Transverse colon (tissue), 4 donors: Measurements from ENCODE around the gene PSMC6. TPM values are rescaled to one million over a fixed set of nuclear protein-coding genes. Genes with fewer than 3 reads are reported as not detected.

Experiments used
- DNase-seq: peaks from one replicate; pipeline ENCODE4 v3.0.0-alpha.2; 2019
- H3K27ac ChIP-seq, 4 donors: fragments of 200-600 bp; sonication (generic); 2 replicates each; pipeline ENCODE4 v1.5.1; 2016 to 2018; ENCODE audit warnings: inconsistent platforms in 4 of 4
- H3K27me3 ChIP-seq: fragments of 200-600 bp; sonication (generic); 2 replicates; pipeline ENCODE4 v1.5.1; 2017; ENCODE audit warnings: inconsistent platforms
- H3K36me3 ChIP-seq, 4 donors: fragments of 200-600 bp; sonication (generic); 2 replicates each; pipeline ENCODE4 v1.5.1; 2017 to 2019; ENCODE audit warnings: inconsistent platforms in 4 of 4
- H3K4me1 ChIP-seq, 4 donors: fragments of 200-600 bp; sonication (generic); 2 replicates each; pipeline ENCODE4 v1.5.1; 2017 to 2020; ENCODE audit warnings: inconsistent platforms in 4 of 4
- H3K4me3 ChIP-seq, 4 donors: fragments of 200-600 bp; sonication (generic); 1 replicate in 1 of 4; 2 replicates in 3 of 4; pipeline versions ENCODE4 v1.5.1 to v1.6.1; 2017 to 2019; ENCODE audit warnings: inconsistent platforms in 4 of 4
- H3K9me3 ChIP-seq, 2 donors: fragments of 200-600 bp; sonication (generic); 2 replicates each; pipeline ENCODE4 v1.5.1; 2017 to 2019; ENCODE audit warnings: inconsistent platforms in 2 of 2
- CTCF ChIP-seq, 5 experiments: fragments of 200-600 bp in 3 of 5; fragments of 450-650 bp in 2 of 5; sonication (generic) in 3 of 5; IDR thresholded peaks; 1 replicate in 2 of 5; 2 replicates in 3 of 5; pipeline ENCODE4 v1.5.1; 2016 to 2017; ENCODE audit warnings: antibody characterized with exemption in 5 of 5, inconsistent platforms in 3 of 5, mild to moderate bottlenecking in 2 of 5, moderate library complexity in 1 of 5
- EP300 ChIP-seq: sonication (generic); formaldehyde crosslinking; IDR thresholded peaks from one replicate; pipeline ENCODE4 v1.6.1; 2017; ENCODE audit warnings: antibody characterized with exemption, low read depth
- POLR2A ChIP-seq: fragments of 450-650 bp; IDR thresholded peaks from one replicate; pipeline ENCODE4 v1.6.1; 2016; ENCODE audit warnings: antibody characterized with exemption, mild to moderate bottlenecking, moderate library complexity
- POLR2AphosphoS5 ChIP-seq, 3 donors: sonication (generic); formaldehyde crosslinking; IDR thresholded peaks; one replicate each; pipeline ENCODE4 v1.6.1; 2016; ENCODE audit warnings: antibody characterized with exemption in 3 of 3
- whole genome bisulfite sequencing, 2 donors: methylation state at CpG; one replicate each; pipeline ENCODE4 v1.1.5; 2018; ENCODE audit warnings: low coverage in 1 of 2; 5-methylcytosine and 5-hydroxymethylcytosine counted together
- in situ Hi-C, 4 donors: fragments of 200-750 bp; cut with MboI; loops; one replicate each; pipeline versions ENCODE4 v1.15.0 to v1.15.1; 2017; ENCODE audit warnings: low sequenced_read_pairs in 3 of 4, low pct_ligation_motif_present in 1 of 4, low pct_unique_long_range_greater_than_20kb in 1 of 4
- intact Hi-C: fragments of 100-400 bp; cut with DNase I; formaldehyde crosslinking; loops from one replicate; pipeline ENCODE4 v1.15.1; 2023; ENCODE audit warnings: low total_unique reads
- total RNA-seq, 4 donors: library from RNA; depleted of rRNA; stranded (reverse); fragments of >200 nt; gene quantifications; one replicate each; pipeline ENCODE4 v1.1.0, GENCODE V29; 2016

PSMC6 gene
- total RNA-seq, 4 donors from 2014 or later = 6.8 to 87.8 (median 47.8) TPM

DNA sequence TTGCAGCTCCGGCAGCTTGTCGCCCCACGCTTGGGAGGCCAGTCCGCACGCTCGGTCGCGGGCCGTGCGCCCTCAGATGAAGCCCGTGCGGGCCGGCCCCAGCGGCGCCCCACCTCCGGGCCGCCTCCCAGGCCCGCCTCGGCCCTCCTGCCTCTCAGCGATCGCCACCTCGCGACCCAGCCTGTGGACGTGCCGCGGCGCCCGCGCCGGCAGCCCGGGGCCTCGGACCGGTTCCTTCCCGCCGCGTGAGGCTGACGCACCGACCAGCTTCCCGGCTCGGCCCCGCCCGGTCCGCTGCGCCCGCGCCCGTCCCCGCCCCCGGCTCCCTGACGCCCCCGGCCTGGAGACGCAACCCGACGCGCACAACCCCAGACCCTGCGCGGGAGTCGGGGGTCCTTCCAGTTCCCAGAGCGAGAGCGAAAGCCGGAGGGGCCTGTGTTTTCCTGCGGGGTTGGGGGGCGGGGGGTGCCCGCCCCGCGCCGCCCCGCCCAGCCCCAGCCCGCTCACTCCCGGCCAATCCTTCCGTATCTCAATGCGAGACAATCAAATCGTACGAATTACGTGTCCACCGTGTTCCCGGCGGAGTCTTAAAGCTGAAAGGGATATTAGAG lies 11.4 kb upstream of the PSMC6 start, which contains the start of gene ERO1A:
Gene ERO1A (minus strand): TSS at position 78 of the 611 bp plus-strand sequence. CDS start 77 bp downstream, at position 1.
- Histone ChIP-seq H3K27ac (peak within 1 kb of the TSS; percentile 92 to 98 (median 94)), H3K4me1 (peaks cover 8 to 56% (median 17%) of the 10 kb centered on the region in 4 donors), H3K27me3 (no peaks in the 10 kb centered on the region), H3K4me3 (peak within 1 kb of the TSS; percentile 51 to 81 (median 64)), H3K9me3 (no peaks in the 10 kb centered on the region), H3K36me3 (no peaks in the 10 kb centered on the region)
- WGBS, 2 donors = 0 to 1% methylated on average over 4 to 27 of the region's 78 CpGs
- in situ Hi-C loops (no loop called here), intact Hi-C loops (no loop called here)
- TF ChIP-seq POLR2A (peak; percentile 54), CTCF (IDR thresholded peaks at IDR 0.05) (no peak), EP300 (no peak), POLR2AphosphoS5 (IDR thresholded peaks at IDR 0.05) (peak; percentile 30 to 74 (median 47))
- peak; percentile 89 for DNase-seq

- H3K4me1 ChIP-seq = peaks cover 2 to 33% (median 7%) of the 10 kb centered on the region in 4 donors
- H3K36me3 ChIP-seq = no peaks in the 10 kb centered on the region
- no peak overlapping the region for H3K4me3 ChIP-seq
- intact Hi-C loops (no loop called here), in situ Hi-C loops (no loop called here)
- H3K9me3 ChIP-seq = no peaks in the 10 kb centered on the region
- H3K27ac ChIP-seq = peak overlapping the region; percentile 28 to 70 (median 68)
- TF ChIP-seq POLR2AphosphoS5 (IDR thresholded peaks at IDR 0.05) (peak in 1 of 3 donors; percentile 30), POLR2A (no peak)
- H3K27me3 ChIP-seq = no peaks in the 10 kb centered on the region
- 14 to 19% methylated on average over 2 of the region's 2 CpGs for WGBS, 2 donors
- DNase-seq = no peak
Observed at GRCh38 chr14:52700701-52701172, 6.3 kb upstream of the PSMC6 start.

GRCh38 chr14:52701223-52701622 lies 5.8 kb upstream of the PSMC6 start:
- H3K4me3 ChIP-seq = no peak overlapping the region
- peaks cover 2 to 32% (median 7%) of the 10 kb centered on the region in 4 donors for H3K4me1 ChIP-seq
- no peaks in the 10 kb centered on the region for H3K36me3 ChIP-seq
- 71% methylated on average over 3 of the region's 3 CpGs for WGBS, 2 donors
- in situ Hi-C loops (no loop called here), intact Hi-C loops (no loop called here)
- no peak for DNase-seq
- TF ChIP-seq EP300 (no peak), POLR2A (no peak)
- H3K9me3 ChIP-seq = no peaks in the 10 kb centered on the region
- H3K27me3 ChIP-seq = no peaks in the 10 kb centered on the region
- H3K27ac ChIP-seq = peak overlapping the region; percentile 28 to 70 (median 68)

DNA sequence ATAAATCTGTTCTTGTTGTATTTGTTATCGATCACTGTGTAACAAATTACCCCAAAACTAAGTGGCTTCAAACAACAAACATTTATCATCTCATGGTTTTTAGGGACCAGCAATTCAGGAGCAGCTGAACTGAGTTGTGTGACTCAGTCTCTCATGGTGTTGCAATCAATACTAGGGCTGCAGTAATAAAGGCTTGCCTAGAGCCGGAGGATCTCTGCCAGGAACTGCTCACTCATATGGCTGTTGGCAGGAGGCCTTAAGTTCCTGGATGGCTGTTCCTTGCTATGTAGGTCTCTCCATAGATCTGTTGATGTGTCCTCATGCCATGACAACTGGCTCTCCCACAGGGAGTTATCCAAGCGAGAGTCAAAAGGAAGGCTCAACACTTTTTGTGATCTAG lies 3.8 kb upstream of the PSMC6 start:
- peaks cover 7 to 39% (median 17%) of the 10 kb centered on the region in 4 donors for H3K4me1 ChIP-seq
- no peaks in the 10 kb centered on the region for H3K27me3 ChIP-seq
- WGBS, 2 donors = 73% methylated on average over 3 of the region's 3 CpGs; no CpG with 5 or more reads in 1 of the 2 donors
- no peak for TF ChIP-seq POLR2A
- no peak for TF ChIP-seq CTCF (IDR thresholded peaks at IDR 0.05)
- TF ChIP-seq POLR2AphosphoS5 (IDR thresholded peaks at IDR 0.05) = no peak
- no peak for TF ChIP-seq EP300
- no peaks in the 10 kb centered on the region for H3K9me3 ChIP-seq
- H3K36me3 ChIP-seq = no peaks in the 10 kb centered on the region
- peak; percentile 54 for DNase-seq
- no peak overlapping the region for H3K4me3 ChIP-seq
- H3K27ac ChIP-seq = no peak overlapping the region
- in situ Hi-C loops (no loop called here), intact Hi-C loops (no loop called here)

DNA sequence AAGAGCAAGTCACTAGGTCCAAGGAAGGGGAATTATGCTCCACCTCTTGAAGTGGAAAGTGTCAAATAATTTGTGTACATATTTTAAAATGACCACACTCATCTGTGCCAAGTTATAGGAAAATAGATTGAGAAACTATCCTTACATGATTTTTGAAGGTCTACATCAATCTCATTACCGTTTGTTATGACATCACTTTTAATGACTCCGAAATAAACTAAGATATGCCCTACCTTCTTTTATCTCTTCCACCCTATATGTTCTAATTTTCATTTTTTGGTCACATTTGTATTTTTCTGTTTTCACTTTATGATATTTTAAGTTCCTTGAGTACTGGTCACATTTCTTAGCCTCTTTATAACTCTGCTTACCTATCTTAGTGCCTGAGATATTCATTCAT lies 3.3 kb upstream of the PSMC6 start:
- Histone ChIP-seq H3K4me1 (peaks cover 9 to 43% (median 22%) of the 10 kb centered on the region in 4 donors), H3K27ac (no peak overlapping the region), H3K27me3 (no peaks in the 10 kb centered on the region), H3K36me3 (no peaks in the 10 kb centered on the region), H3K4me3 (no peak overlapping the region), H3K9me3 (no peaks in the 10 kb centered on the region)
- in situ Hi-C loops (no loop called here), intact Hi-C loops (no loop called here)
- TF ChIP-seq EP300 (no peak), CTCF (IDR thresholded peaks at IDR 0.05) (no peak), POLR2A (no peak), POLR2AphosphoS5 (IDR thresholded peaks at IDR 0.05) (no peak)
- WGBS, 2 donors = 95 to 100% methylated on average over 2 of the region's 2 CpGs
- no peak for DNase-seq
